MM.1S (cell line): ENCODE data around the gene LAMB3.

Experiments used
- CTCF ChIP-seq: fragments of 300-600 bp; sonication (generic); IDR thresholded peaks from 2 replicates; pipeline ENCODE4 v1.5.1; 2016; ENCODE audit warnings: antibody characterized with exemption, low read length, mixed read lengths
- EZH2 ChIP-seq: fragments of 300-600 bp; sonication (generic); optimal IDR thresholded peaks from 2 replicates; pipeline ENCODE3; 2017; ENCODE audit warnings: low read depth, mild to moderate bottlenecking, antibody characterized with exemption, low read length, mixed read lengths
- EZH2phosphoT487 ChIP-seq: fragments of 300-600 bp; sonication (generic); IDR thresholded peaks from 2 replicates; pipeline ENCODE4 v1.6.1; 2018; ENCODE audit warnings: antibody characterized with exemption, low read length

GRCh38 chr1:209689477-209689876, 37.3 kb upstream of the LAMB3 start:
- TF ChIP-seq CTCF (no peak), EZH2phosphoT487 (no peak), EZH2 (no peak)
